CD4-positive, alpha-beta T cell (primary cell): ENCODE results near the gene LRRFIP2. TPM values are rescaled to one million over a fixed set of nuclear protein-coding genes. Genes with fewer than 3 reads are reported as not detected.
A peak's percentile ranks its signal among the peaks of the same experiment; 100 is the strongest.
"Not testable (repeated sequence)": the region's sequence is repeated elsewhere in the genome, so short reads cannot be mapped to it uniquely, and the experiment has no call there.

Experiments
- ATAC-seq: fragments of 200-7000 bp; cut with Tn5 transposase; one replicate; pipeline ENCODE4 v1.10.0; 2022; ENCODE audit warnings: mild to moderate bottlenecking; ENCODE audit not compliant: poor library complexity
- CTCF ChIA-PET: fragments of 350-600 bp; sonication (Branson Sonifier 250); formaldehyde crosslinking; loops from one replicate; lab custom pipeline; 2021; ENCODE audit warnings: antibody characterized with exemption, inconsistent platforms; lab: Charles Lee
- POLR2A ChIA-PET: fragments of 350-600 bp; sonication (Branson Sonifier 250); formaldehyde crosslinking; loops from one replicate; lab custom pipeline; 2021; ENCODE audit warnings: antibody characterized with exemption, inconsistent platforms; lab: Charles Lee
- DNase-seq, 14 experiments: peaks; one replicate each; pipeline ENCODE4 v3.0.0-alpha.2; 2013 to 2020; ENCODE audit warnings: mixed read lengths in 2 of 14
- H3K27ac ChIP-seq, 2 donors: one replicate each; pipeline versions ENCODE4 v1.5.1 to v1.7.0; 2013; ENCODE audit warnings: low read length in 2 of 2, low read depth in 1 of 2, mild to moderate bottlenecking in 1 of 2
- H3K27me3 ChIP-seq, 2 experiments: 1 replicate in 1 of 2; 2 replicates in 1 of 2; pipeline versions ENCODE4 v1.6.1 to v1.7.0; 2013; ENCODE audit warnings: low read length in 2 of 2, control low read depth in 1 of 2, mild to moderate bottlenecking in 1 of 2, moderate library complexity in 1 of 2; ENCODE audit not compliant: insufficient read depth in 2 of 2, control insufficient read depth in 1 of 2
- H3K36me3 ChIP-seq: one replicate; pipeline ENCODE4 v1.6.1; 2013; ENCODE audit warnings: low read length, control low read depth; ENCODE audit not compliant: insufficient read depth
- H3K4me1 ChIP-seq: one replicate; pipeline ENCODE4 v1.6.1; 2013; ENCODE audit warnings: low read length, control low read depth; ENCODE audit not compliant: insufficient read depth
- H3K4me3 ChIP-seq: one replicate; pipeline ENCODE4 v1.5.1; 2013; ENCODE audit warnings: mild to moderate bottlenecking, low read length, moderate library complexity
- H3K9me3 ChIP-seq, 2 experiments: 1 replicate in 1 of 2; 2 replicates in 1 of 2; pipeline versions ENCODE4 v1.6.1 to v1.7.0; 2013; ENCODE audit warnings: low read length in 2 of 2, mild to moderate bottlenecking in 2 of 2, control low read depth in 1 of 2, moderate library complexity in 1 of 2; ENCODE audit not compliant: control insufficient read depth in 1 of 2, insufficient read depth in 1 of 2
- H3K27ac Mint-ChIP-seq: one replicate; pipeline ENCODE4 v1.8.0; 2020; ENCODE audit warnings: mixed read lengths
- H3K27me3 Mint-ChIP-seq: one replicate; pipeline ENCODE4 v1.8.0; 2021; ENCODE audit warnings: mixed read lengths
- H3K36me3 Mint-ChIP-seq: one replicate; pipeline ENCODE4 v1.8.0; 2021; ENCODE audit warnings: low read depth, mixed read lengths
- H3K4me1 Mint-ChIP-seq: one replicate; pipeline ENCODE4 v1.8.0; 2021; ENCODE audit warnings: low read depth, mixed read lengths
- H3K4me3 Mint-ChIP-seq: one replicate; pipeline ENCODE4 v1.8.0; 2020; ENCODE audit warnings: mild to moderate bottlenecking, mixed read lengths
- H3K9me3 Mint-ChIP-seq: one replicate; pipeline ENCODE4 v1.8.0; 2020; ENCODE audit warnings: mixed read lengths
- intact Hi-C, 2 experiments: fragments of 100-400 bp; cut with DNase I in 1 of 2; cut with micrococcal nuclease in 1 of 2; formaldehyde crosslinking; loops; one replicate each; pipeline versions ENCODE4 v1.15.1 to v1.9.0; 2023 to 2025; cut with DNase I, micrococcal nuclease
- polyA plus RNA-seq, 2 donors: library from polyadenylated mRNA; unstranded; fragments of 120-200 nt; gene quantifications; one replicate each; pipeline ENCODE4 v1.2.1, GENCODE V29; 2013
- total RNA-seq, 174 experiments: library from RNA in 2 of 174; stranded (reverse) in 2 of 174; gene quantifications; one replicate each; pipeline ENCODE4 v1.2.3 and lab custom pipeline; 2021 to 2026
- TF ChIP-seq, protein P1 (sequence below): fragments of 200-600 bp; IDR thresholded peaks from one replicate; pipeline ENCODE4 v1.8.0; 2022; ENCODE audit warnings: antibody characterized with exemption, mild to moderate bottlenecking

Gene LRRFIP2
- total RNA-seq: 10 to 100 TPM; 34.2 to 34.8 TPM
- polyA plus RNA-seq (2013, experiment 1 of 2): 22.7 TPM
- polyA plus RNA-seq (2013, experiment 2 of 2): 24.9 TPM
- 26.9 to 71.2 (median 40.3) reads per million in 172 experiments for total RNA-seq (lab: John Stamatoyannopoulos, UW)

- peak within 1 kb of the TSS; percentile 79 for H3K4me3 ChIP-seq
- no peaks in the 10 kb centered on the region for H3K27me3 ChIP-seq
- intact Hi-C loops: no loop called here
- TF ChIP-seq, protein P1, sequence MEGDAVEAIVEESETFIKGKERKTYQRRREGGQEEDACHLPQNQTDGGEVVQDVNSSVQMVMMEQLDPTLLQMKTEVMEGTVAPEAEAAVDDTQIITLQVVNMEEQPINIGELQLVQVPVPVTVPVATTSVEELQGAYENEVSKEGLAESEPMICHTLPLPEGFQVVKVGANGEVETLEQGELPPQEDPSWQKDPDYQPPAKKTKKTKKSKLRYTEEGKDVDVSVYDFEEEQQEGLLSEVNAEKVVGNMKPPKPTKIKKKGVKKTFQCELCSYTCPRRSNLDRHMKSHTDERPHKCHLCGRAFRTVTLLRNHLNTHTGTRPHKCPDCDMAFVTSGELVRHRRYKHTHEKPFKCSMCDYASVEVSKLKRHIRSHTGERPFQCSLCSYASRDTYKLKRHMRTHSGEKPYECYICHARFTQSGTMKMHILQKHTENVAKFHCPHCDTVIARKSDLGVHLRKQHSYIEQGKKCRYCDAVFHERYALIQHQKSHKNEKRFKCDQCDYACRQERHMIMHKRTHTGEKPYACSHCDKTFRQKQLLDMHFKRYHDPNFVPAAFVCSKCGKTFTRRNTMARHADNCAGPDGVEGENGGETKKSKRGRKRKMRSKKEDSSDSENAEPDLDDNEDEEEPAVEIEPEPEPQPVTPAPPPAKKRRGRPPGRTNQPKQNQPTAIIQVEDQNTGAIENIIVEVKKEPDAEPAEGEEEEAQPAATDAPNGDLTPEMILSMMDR: no peak
- H3K9me3 Mint-ChIP-seq: no peaks in the 10 kb centered on the region
- no peaks in the 10 kb centered on the region for H3K9me3 ChIP-seq
- ChIA-PET POLR2A (interaction anchor here (1.0 kb wide), 1 partner anchor 11 kb away, joined by 4 read pairs; no protein-coding TSS in a partner anchor), CTCF (interaction anchor here (0.9 kb wide), 1 partner anchor 32 kb away, joined by 3 read pairs; no protein-coding TSS in a partner anchor)
- peak within 1 kb of the TSS; percentile 79 for H3K27ac Mint-ChIP-seq
- peaks cover 36% of the 10 kb centered on the region for H3K36me3 Mint-ChIP-seq
- peaks cover 10% of the 10 kb centered on the region for H3K36me3 ChIP-seq
- no peaks in the 10 kb centered on the region for H3K27me3 Mint-ChIP-seq
- H3K4me1 Mint-ChIP-seq: peaks cover 58% of the 10 kb centered on the region
- DNase-seq (peak in 4 of 14 experiments; percentile 14 to 58 (median 36)), ATAC-seq (peak; percentile 46)
- no peak within 1 kb of the TSS for H3K27ac ChIP-seq
- H3K4me1 ChIP-seq: peaks cover 11% of the 10 kb centered on the region
- H3K4me3 Mint-ChIP-seq: peak within 1 kb of the TSS; percentile 93
Measured at GRCh38 chr3:37174532-37175126, at the start of gene LRRFIP2. TSS of gene LRRFIP2 (minus strand) at chr3:37174582. CDS start at chr3:37148983, 25,599 bp downstream.

DNA sequence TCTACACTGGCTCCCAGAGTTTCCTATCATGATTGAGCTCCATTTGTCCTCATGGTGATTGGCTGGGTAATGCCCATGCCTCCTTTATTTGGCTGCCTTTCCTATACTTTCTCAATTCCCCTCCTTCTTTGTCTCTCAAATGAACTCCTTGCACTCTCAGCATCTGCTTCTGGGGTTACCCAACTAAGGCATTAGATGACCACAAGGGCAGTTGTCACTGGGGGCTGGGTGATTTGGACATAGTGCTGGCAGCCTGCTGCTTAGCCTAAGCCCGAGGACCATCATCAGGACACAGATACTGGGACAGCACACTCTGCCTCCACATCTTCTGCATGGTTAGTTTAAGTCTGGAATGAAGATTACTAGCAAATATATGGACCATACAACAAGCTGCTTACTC lies 49.2 kb upstream of the LRRFIP2 start:
- peaks cover 27% of the 10 kb centered on the region for H3K4me1 Mint-ChIP-seq
- no peaks in the 10 kb centered on the region for H3K36me3 ChIP-seq
- H3K27ac ChIP-seq: no peak overlapping the region
- ChIA-PET POLR2A (no interaction called here), CTCF (no interaction called here)
- H3K4me3 Mint-ChIP-seq: no peak overlapping the region
- H3K4me1 ChIP-seq: peaks cover 43% of the 10 kb centered on the region
- DNase-seq: no peak
- intact Hi-C loops: no loop called here
- H3K9me3 ChIP-seq: no peaks in the 10 kb centered on the region
- H3K27me3 ChIP-seq: peaks cover 0 to 2% of the 10 kb centered on the region in 2 experiments
- no peaks in the 10 kb centered on the region for H3K27me3 Mint-ChIP-seq
- H3K27ac Mint-ChIP-seq: no peak overlapping the region
- H3K36me3 Mint-ChIP-seq: no peaks in the 10 kb centered on the region
- TF ChIP-seq, protein P1: no peak
- no peaks in the 10 kb centered on the region for H3K9me3 Mint-ChIP-seq
- H3K4me3 ChIP-seq: no peak overlapping the region
- ATAC-seq: no peak

- Mint-ChIP-seq H3K27ac (no peak overlapping the region), H3K9me3 (no peaks in the 10 kb centered on the region), H3K27me3 (no peaks in the 10 kb centered on the region), H3K4me1 (peaks cover 27% of the 10 kb centered on the region), H3K4me3 (no peak overlapping the region), H3K36me3 (no peaks in the 10 kb centered on the region)
- H3K36me3 ChIP-seq: no peaks in the 10 kb centered on the region
- no peak overlapping the region for H3K4me3 ChIP-seq
- H3K27me3 ChIP-seq: peaks cover 0 to 2% of the 10 kb centered on the region in 2 experiments
- intact Hi-C loops: no loop called here
- DNase-seq (no peak), ATAC-seq (no peak)
- H3K27ac ChIP-seq: no peak overlapping the region
- peaks cover 0 to 2% of the 10 kb centered on the region in 2 experiments for H3K9me3 ChIP-seq
- POLR2A ChIA-PET: no interaction called here
- H3K4me1 ChIP-seq: peaks cover 48% of the 10 kb centered on the region
- TF ChIP-seq, protein P1: no peak
- CTCF ChIA-PET: no interaction called here
Measured at GRCh38 chr3:37223141-37223558, 48.8 kb upstream of the LRRFIP2 start.

DNA sequence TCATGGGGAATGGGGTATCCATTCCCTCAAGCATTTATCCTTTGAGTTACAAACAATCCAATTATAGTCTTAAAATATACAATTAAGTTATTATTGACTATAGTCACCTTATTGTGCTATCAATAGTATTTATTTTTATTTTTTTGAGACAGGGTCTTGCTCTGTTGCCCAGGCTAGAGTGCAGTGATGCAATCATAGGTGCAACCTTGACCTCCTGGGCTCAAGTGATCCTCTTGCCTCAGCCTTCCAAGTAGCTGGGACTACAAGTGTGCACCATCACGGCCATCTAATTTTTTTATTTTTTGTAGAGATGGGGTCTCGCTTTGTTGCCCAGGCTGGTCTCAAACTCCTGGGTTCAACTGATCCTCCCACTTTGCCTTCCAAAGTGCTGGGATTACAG lies 48.2 kb upstream of the LRRFIP2 start:
- peaks cover 50% of the 10 kb centered on the region for H3K4me1 ChIP-seq
- DNase-seq, H3K27ac ChIP-seq, H3K36me3 Mint-ChIP-seq, H3K27ac Mint-ChIP-seq, H3K9me3 ChIP-seq, H3K36me3 ChIP-seq, intact Hi-C loops, POLR2A ChIA-PET, H3K27me3 ChIP-seq, H3K9me3 Mint-ChIP-seq, H3K4me3 ChIP-seq, ATAC-seq, H3K27me3 Mint-ChIP-seq, H3K4me3 Mint-ChIP-seq, CTCF ChIA-PET: not testable (repeated sequence)
- peaks cover 27% of the 10 kb centered on the region for H3K4me1 Mint-ChIP-seq
